Thoracic aorta (tissue), 2 donors: Measurements from ENCODE around the gene CDK16. TPM values are rescaled to one million over a fixed set of nuclear protein-coding genes. Genes with fewer than 3 reads are reported as not detected.

Experiments used
- ATAC-seq: fragments of 150-250 bp; one replicate; pipeline ENCODE4 v1.8.0; 2017; ENCODE audit warnings: low read depth; ENCODE audit not compliant: insufficient number of reproducible peaks, low FRiP score
- DNase-seq: peaks from one replicate; pipeline ENCODE4 v3.0.0-alpha.2; 2020; ENCODE audit warnings: low spot score
- H3K27ac ChIP-seq, 2 donors: fragments of 200-600 bp; sonication (generic); 1 replicate in 1 of 2; 2 replicates in 1 of 2; pipeline ENCODE4 v1.5.1; 2016; ENCODE audit warnings: mild to moderate bottlenecking in 2 of 2, moderate library complexity in 2 of 2
- H3K27me3 ChIP-seq: fragments of 200-600 bp; sonication (generic); replicated peaks from 2 replicates; pipeline ENCODE4 v1.6.0; 2016; ENCODE audit warnings: mild to moderate bottlenecking; ENCODE audit not compliant: insufficient read depth
- H3K36me3 ChIP-seq: fragments of 200-600 bp; sonication (generic); one replicate; pipeline ENCODE4 v1.5.1; 2016
- H3K4me1 ChIP-seq, 2 donors: fragments of 200-600 bp; sonication (generic); 1 replicate in 1 of 2; 2 replicates in 1 of 2; pipeline versions ENCODE4 v1.5.1 to v1.6.0; 2016; ENCODE audit warnings: low read depth in 2 of 2, mild to moderate bottlenecking in 1 of 2; ENCODE audit not compliant: control insufficient read depth in 1 of 2
- H3K4me3 ChIP-seq: fragments of 200-600 bp; sonication (generic); 2 replicates; pipeline ENCODE4 v1.5.1; 2016; ENCODE audit warnings: mild to moderate bottlenecking
- H3K9me3 ChIP-seq: fragments of 200-600 bp; sonication (generic); 2 replicates; pipeline ENCODE4 v1.5.1; 2016
- CTCF ChIP-seq: fragments of 200-600 bp; sonication (generic); IDR thresholded peaks from one replicate; pipeline ENCODE4 v1.5.1; 2019; ENCODE audit warnings: antibody characterized with exemption
- total RNA-seq, 2 donors: library from RNA; depleted of rRNA; stranded (reverse); fragments of >200 nt; gene quantifications; one replicate each; pipeline versions ENCODE4 v1.1.0 to v1.2.3, GENCODE V29; 2016

Gene CDK16
- total RNA-seq, 2 donors from 2014 or later: 66.7 to 74.6 TPM

- Histone ChIP-seq H3K4me3 (no peak overlapping the region), H3K9me3 (no peaks in the 10 kb centered on the region), H3K36me3 (peaks cover 31% of the 10 kb centered on the region), H3K27ac (no peak overlapping the region), H3K27me3 (no peaks in the 10 kb centered on the region), H3K4me1 (peaks cover 4 to 15% of the 10 kb centered on the region in 2 donors)
- no peak for TF ChIP-seq CTCF
- ATAC-seq: no peak
- no peak for DNase-seq
Measured at GRCh38 chrX:47224266-47224895, 5.9 kb downstream of the CDK16 start.

- H3K27ac ChIP-seq: no peak overlapping the region
- ATAC-seq: no peak
- H3K4me3 ChIP-seq: no peak overlapping the region
- peaks cover 31% of the 10 kb centered on the region for H3K36me3 ChIP-seq
- no peaks in the 10 kb centered on the region for H3K27me3 ChIP-seq
- no peaks in the 10 kb centered on the region for H3K9me3 ChIP-seq
- H3K4me1 ChIP-seq: peaks cover 4 to 12% of the 10 kb centered on the region in 2 donors
- no peak for TF ChIP-seq CTCF
- no peak for DNase-seq
Measured at GRCh38 chrX:47224896-47225290, 6.4 kb downstream of the CDK16 start.

- Histone ChIP-seq H3K4me3 (no peak overlapping the region), H3K27me3 (no peaks in the 10 kb centered on the region), H3K36me3 (peaks cover 31% of the 10 kb centered on the region), H3K9me3 (no peaks in the 10 kb centered on the region), H3K4me1 (peaks cover 0 to under 1% of the 10 kb centered on the region in 2 donors), H3K27ac (no peak overlapping the region)
- DNase-seq (no peak), ATAC-seq (no peak)
- TF ChIP-seq CTCF: no peak
Measured at GRCh38 chrX:47226071-47226470, 7.6 kb downstream of the CDK16 start.

GRCh38 chrX:47226531-47227333 lies 8.3 kb downstream of the CDK16 start:
- Histone ChIP-seq H3K36me3 (peaks cover 31% of the 10 kb centered on the region), H3K27me3 (no peaks in the 10 kb centered on the region), H3K4me3 (no peak overlapping the region), H3K9me3 (no peaks in the 10 kb centered on the region), H3K27ac (no peak overlapping the region), H3K4me1 (no peaks in the 10 kb centered on the region)
- ATAC-seq (no peak), DNase-seq (no peak)
- TF ChIP-seq CTCF: no peak

- no peaks in the 10 kb centered on the region for H3K27me3 ChIP-seq
- ATAC-seq (no peak), DNase-seq (no peak)
- H3K36me3 ChIP-seq: peaks cover 31% of the 10 kb centered on the region
- no peak overlapping the region for H3K27ac ChIP-seq
- no peak for TF ChIP-seq CTCF
- H3K9me3 ChIP-seq: no peaks in the 10 kb centered on the region
- H3K4me3 ChIP-seq: no peak overlapping the region
- H3K4me1 ChIP-seq: peaks cover 0 to 2% of the 10 kb centered on the region in 2 donors
Measured at GRCh38 chrX:47227334-47227583, 8.8 kb downstream of the CDK16 start.
